ENCODE measurements around the gene SULT2B1.

- TF ChIP-seq GATA2 (IDR thresholded peaks at IDR 0.05; ENCODE audit: low read depth, low read length) (no peak), GATA3 (IDR thresholded peaks at IDR 0.05; ENCODE audit: low read depth, low read length) (no peak)
Measured at GRCh38 chr19:48624791-48625723, 73.1 kb downstream of the SULT2B1 start.

All from SH-SY5Y (cell line).